Mucosa of descending colon (tissue), 3 donors: ENCODE measurements around the gene CDK9. TPM values are rescaled to one million over a fixed set of nuclear protein-coding genes. Genes with fewer than 3 reads are reported as not detected.
"Not testable (repeated sequence)": the region's sequence is repeated elsewhere in the genome, so short reads cannot be mapped to it uniquely, and the experiment has no call there.

ENCODE experiments used
- ATAC-seq: fragments of 200-7000 bp; cut with Tn5 transposase; one replicate; pipeline ENCODE4 v1.9.1; 2020; ENCODE audit warnings: mild to moderate bottlenecking, moderate library complexity
- DNase-seq, 3 donors: peaks; one replicate each; pipeline ENCODE4 v3.0.0-alpha.2; 2020
- H3K36me3 ChIP-seq: fragments of 200-600 bp; one replicate; pipeline ENCODE4 v1.8.0; 2021; ENCODE audit warnings: low read depth, mild to moderate bottlenecking
- H3K4me1 ChIP-seq: fragments of 200-600 bp; one replicate; pipeline ENCODE4 v1.8.0; 2021; ENCODE audit warnings: low read depth, mild to moderate bottlenecking
- H3K4me3 ChIP-seq: fragments of 200-600 bp; one replicate; pipeline ENCODE4 v1.8.0; 2021; ENCODE audit warnings: mild to moderate bottlenecking
- H3K9me3 ChIP-seq: fragments of 200-600 bp; one replicate; pipeline ENCODE4 v1.8.0; 2021; ENCODE audit warnings: mild to moderate bottlenecking
- intact Hi-C, 2 donors: fragments of 100-400 bp; cut with DNase I in 1 of 2; cut with micrococcal nuclease in 1 of 2; formaldehyde crosslinking; loops; one replicate each; pipeline versions ENCODE4 v1.11.0 to v1.11.1; 2022; cut with DNase I, micrococcal nuclease
- total RNA-seq, 3 donors: library from RNA; stranded (reverse); fragmentation: NEBNext Ultra II Directional in 2 of 3; extraction: Animal tissue kit (Norgen Biotek cat#: 25700) in 2 of 3; gene quantifications; one replicate each; pipeline versions ENCODE4 v1.2.1 to v1.2.4, GENCODE V29; 2021 to 2023
- TF ChIP-seq, protein P1 (sequence below): fragments of 200-600 bp; IDR thresholded peaks from one replicate; pipeline ENCODE4 v1.8.0; 2022; ENCODE audit warnings: antibody characterized with exemption, mild to moderate bottlenecking
- donor health status: DM: no; HTN: no; CAD: no; lungs with moderate emphysema.
- donor health status: DM: no; HTN: no; CAD: no.
- donor health status: DM: no; HTN: yes; CAD: no.

Gene CDK9
- total RNA-seq, 3 donors from 2014 or later = 67.8 to 111 (median 75.9) TPM

DNA sequence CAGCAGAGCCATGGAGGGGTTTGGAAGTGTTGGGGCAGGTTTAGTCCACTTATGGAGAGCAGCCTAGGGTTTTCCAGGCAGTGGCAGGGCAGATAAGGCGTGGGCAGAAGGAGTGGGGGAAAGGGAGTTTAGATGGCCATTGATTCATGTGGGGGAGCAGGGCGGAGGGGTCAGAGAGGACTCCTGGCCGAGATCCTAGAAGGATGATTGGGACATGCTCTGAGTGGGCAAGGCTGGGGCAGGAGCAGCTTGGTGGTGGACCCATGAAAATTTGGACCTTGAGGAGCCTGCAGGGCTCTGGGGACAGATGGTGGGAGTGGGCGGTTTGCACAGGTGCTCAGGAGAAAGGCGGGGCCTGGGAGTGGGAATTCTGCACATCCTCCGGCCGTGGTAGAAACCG is 32.7 kb upstream of the CDK9 start:
- ATAC-seq (no peak), DNase-seq (no peak)
- H3K9me3 ChIP-seq = no peaks in the 10 kb centered on the region
- no peaks in the 10 kb centered on the region for H3K4me1 ChIP-seq
- H3K36me3 ChIP-seq = no peaks in the 10 kb centered on the region
- TF ChIP-seq, protein P1, sequence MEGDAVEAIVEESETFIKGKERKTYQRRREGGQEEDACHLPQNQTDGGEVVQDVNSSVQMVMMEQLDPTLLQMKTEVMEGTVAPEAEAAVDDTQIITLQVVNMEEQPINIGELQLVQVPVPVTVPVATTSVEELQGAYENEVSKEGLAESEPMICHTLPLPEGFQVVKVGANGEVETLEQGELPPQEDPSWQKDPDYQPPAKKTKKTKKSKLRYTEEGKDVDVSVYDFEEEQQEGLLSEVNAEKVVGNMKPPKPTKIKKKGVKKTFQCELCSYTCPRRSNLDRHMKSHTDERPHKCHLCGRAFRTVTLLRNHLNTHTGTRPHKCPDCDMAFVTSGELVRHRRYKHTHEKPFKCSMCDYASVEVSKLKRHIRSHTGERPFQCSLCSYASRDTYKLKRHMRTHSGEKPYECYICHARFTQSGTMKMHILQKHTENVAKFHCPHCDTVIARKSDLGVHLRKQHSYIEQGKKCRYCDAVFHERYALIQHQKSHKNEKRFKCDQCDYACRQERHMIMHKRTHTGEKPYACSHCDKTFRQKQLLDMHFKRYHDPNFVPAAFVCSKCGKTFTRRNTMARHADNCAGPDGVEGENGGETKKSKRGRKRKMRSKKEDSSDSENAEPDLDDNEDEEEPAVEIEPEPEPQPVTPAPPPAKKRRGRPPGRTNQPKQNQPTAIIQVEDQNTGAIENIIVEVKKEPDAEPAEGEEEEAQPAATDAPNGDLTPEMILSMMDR = no peak
- no peak overlapping the region for H3K4me3 ChIP-seq
- intact Hi-C loops = no loop called here

DNA sequence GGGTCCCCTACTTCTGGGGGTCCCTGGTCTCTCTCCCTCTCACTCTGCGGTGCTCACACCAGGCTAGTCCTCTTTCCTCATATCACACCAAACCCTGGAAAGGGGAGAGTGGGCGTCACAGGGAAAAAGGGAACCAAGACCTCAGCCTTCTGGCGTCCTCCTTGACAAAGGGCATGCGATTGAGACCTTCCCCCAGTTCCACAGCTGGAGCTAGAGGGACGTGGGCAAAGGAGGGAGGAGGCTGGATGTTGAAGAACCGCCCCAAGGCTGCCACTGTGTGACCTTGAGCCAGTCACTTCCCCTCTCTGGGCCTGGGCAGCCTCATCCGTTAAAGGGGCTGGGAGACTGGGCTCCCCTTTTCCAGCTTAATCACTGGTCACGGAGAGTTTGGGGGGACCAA is 32.2 kb upstream of the CDK9 start:
- H3K4me1 ChIP-seq = no peaks in the 10 kb centered on the region
- ATAC-seq (no peak), DNase-seq (no peak)
- no peaks in the 10 kb centered on the region for H3K9me3 ChIP-seq
- no peaks in the 10 kb centered on the region for H3K36me3 ChIP-seq
- H3K4me3 ChIP-seq = no peak overlapping the region
- intact Hi-C loops = no loop called here
- TF ChIP-seq, protein P1 = no peak

- intact Hi-C loops = no loop called here
- H3K4me1 ChIP-seq = no peaks in the 10 kb centered on the region
- H3K9me3 ChIP-seq = no peaks in the 10 kb centered on the region
- TF ChIP-seq, protein P1 = no peak
- peak; percentile 57 for ATAC-seq
- no peak for DNase-seq
- no peak overlapping the region for H3K4me3 ChIP-seq
- H3K36me3 ChIP-seq = no peaks in the 10 kb centered on the region
Measured at GRCh38 chr9:127754099-127755060, 31.5 kb upstream of the CDK9 start.

DNA sequence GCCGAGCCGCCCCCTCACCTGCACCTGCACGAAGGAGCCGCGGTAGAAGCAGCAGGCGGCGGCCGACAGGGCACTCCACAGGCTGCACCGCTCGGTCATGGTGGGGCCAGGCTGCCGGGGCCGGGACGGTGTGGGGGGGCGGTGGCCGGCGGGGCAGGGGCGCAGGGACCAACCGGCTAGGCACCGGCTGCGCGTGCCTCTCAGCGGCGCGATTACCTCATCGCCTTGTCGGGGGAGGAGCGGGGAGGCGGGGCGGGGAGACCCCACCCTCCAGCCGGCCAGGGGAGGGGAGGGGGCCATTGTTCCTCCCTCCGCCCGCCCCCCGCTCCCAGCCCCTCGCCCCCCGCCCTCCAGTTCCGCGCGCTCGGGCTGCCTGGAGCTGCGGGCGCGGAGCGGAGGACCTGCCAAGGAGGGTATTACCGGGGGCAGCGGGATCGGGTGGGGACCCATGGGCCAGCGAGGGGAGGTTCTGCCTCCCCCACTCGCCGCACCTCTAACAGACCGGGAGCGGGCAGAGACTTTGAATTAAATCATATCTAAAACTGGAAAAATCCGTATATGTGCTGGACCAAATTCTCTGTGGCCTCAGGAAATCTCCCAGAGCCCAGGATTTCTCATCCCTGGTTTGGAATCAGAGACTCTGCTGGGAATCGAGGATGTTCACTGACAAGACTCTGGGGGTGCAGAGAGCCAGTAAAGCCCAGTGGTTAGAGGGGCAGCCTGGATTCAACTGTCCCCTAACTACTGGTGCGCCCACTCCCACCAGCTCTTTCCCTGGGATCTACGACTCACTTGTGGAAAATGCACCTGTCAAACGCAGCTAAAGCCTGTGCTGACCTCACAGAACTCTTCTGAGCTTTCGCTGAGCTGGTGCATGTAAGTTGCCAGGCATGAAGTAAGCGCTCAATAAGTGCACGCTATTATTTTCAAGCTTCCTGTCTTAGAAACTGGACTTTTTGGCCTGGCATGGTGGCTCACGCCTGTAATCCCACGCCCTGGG is 30.5 kb upstream of the CDK9 start:
- DNase-seq (no peak), ATAC-seq (no peak)
- H3K4me1 ChIP-seq = no peaks in the 10 kb centered on the region
- H3K9me3 ChIP-seq = no peaks in the 10 kb centered on the region
- H3K36me3 ChIP-seq = no peaks in the 10 kb centered on the region
- TF ChIP-seq, protein P1 = no peak
- H3K4me3 ChIP-seq = no peak overlapping the region
- intact Hi-C loops = no loop called here

- TF ChIP-seq, protein P1 = no peak
Measured at GRCh38 chr9:127756233-127756632, 29.6 kb upstream of the CDK9 start.

DNA sequence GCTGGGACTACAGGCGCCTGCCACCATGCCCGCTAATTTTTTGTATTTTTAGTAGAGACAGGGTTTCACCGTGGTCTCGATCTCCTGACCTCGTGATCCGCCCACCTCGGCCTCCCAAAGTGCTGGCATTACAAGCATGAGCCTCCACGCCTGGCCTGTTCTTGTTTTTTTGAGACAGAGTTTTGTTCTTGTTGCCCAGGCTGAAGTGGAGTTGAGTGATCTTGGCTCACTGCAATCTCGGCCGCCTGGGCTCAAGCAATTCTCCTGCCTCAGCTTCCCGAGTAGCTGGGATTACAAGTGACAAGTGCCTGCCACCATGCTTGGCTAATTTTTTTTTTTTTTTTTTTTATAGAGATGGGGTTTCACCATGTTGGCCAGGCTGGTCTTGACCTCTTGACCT is 29.1 kb upstream of the CDK9 start:
- H3K9me3 ChIP-seq, H3K4me3 ChIP-seq, DNase-seq, ATAC-seq, H3K4me1 ChIP-seq, H3K36me3 ChIP-seq, intact Hi-C loops: not testable (repeated sequence)

More at GRCh38 chr9:127756233-127756632, 29.6 kb upstream of the CDK9 start:
- Histone ChIP-seq H3K4me3 (no peak overlapping the region), H3K9me3 (no peaks in the 10 kb centered on the region), H3K36me3 (no peaks in the 10 kb centered on the region), H3K4me1 (no peaks in the 10 kb centered on the region)
- DNase-seq (no peak), ATAC-seq (no peak)
- intact Hi-C loops = no loop called here
